HG02885 (cell line): Measurements from ENCODE around the gene CSNK2A1.
"Not testable (repeated sequence)": the region's sequence is repeated elsewhere in the genome, so short reads cannot be mapped to it uniquely, and the experiment has no call there.

Source experiments
- ATAC-seq: cut with Tn5 transposase; IDR thresholded peaks from one replicate; pipeline ENCODE4 v1.9.1; 2021; ENCODE audit warnings: mild to moderate bottlenecking; ENCODE audit not compliant: unreplicated experiment, poor library complexity

Gene CSNK2A1

DNA sequence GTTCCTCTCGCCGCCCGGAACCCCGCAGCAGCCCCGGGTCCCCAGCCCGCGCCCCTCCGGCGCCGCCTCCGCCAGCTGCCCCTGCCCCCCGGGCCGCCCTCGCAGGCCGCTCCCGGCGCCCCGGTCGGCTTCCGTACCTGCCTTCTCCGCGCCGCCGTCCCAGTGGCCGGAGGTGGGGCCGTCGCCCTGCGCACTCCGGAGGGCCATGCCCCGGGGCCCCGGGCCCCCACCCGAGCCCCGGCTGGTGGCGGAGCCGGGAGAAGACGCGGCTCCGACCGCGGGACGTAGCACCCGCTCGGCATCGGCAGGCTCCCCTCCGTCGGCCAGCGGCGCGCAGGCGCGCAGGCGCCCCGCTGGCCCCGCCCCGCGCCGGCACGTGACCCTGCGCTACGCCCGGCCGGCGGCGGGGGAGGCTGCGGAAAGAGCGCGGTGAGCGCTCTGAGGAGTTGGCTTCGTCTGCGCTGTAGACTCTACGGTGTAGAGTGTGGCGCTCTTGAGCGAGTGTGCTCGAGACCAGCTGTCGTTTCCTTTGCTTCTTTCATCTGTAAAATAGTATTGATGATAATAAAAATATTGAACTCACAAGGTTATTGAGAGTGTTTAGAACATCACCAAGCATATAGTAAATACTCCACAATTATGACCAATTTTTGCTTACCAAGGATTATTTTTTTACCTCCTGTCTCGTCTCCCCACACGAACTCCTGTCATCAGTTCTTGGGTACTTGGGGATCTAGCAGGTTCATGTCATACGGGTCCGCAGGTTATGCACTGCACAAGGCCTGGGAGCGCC lies 81.2 kb downstream of the CSNK2A1 start, which contains the start of gene TBC1D20:
Gene TBC1D20, minus strand, starts transcription at position 335 of the 793 bp plus-strand sequence. Its CDS starts 128 bp downstream, at position 207.
- peak; percentile 93 for ATAC-seq

DNA sequence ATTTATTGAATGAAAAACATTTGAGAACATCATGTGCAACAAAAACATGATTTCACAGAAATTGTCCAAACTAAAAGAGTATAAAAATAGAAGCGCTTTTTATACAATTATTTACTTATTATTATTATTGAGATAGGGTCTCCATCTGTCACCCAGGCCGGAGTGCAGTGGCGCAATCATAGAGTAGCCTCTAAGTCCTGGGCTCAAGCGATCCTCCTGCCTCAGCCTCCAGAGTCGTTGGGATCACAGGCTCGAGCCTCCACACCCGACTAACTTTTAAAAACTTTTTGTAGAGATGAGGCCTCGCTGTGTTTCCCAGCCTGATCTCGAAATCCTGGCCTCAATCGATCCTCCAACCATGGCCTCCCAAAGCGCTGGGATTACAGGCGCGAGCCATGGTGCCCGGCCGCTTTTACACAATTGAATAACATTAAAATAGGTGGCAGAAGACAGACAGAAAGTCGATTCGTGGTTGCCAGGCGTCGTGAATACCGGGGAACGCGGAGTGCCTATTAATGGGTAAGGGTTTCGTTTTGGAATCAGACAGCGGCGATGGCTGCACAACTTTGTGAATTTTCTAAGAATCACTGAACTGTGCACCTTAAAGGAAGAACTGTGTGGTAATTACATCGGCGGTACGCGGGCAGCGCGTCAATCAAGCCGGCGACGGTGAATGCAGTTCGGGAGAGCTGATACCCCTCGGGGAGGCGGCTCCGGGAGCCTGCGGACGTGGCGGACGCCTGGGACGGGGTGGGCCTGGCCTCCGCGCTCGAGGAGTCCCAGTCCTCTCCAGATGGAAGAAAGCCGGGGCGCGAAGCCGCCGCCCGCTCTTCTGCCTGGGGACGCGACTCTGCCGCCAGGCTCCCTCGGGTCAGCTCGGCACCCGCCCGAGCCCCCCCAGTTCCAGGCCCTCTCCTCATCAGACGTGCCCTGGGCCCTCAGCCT lies 82.1 kb downstream of the CSNK2A1 start:
- ATAC-seq = peak; percentile 36

DNA sequence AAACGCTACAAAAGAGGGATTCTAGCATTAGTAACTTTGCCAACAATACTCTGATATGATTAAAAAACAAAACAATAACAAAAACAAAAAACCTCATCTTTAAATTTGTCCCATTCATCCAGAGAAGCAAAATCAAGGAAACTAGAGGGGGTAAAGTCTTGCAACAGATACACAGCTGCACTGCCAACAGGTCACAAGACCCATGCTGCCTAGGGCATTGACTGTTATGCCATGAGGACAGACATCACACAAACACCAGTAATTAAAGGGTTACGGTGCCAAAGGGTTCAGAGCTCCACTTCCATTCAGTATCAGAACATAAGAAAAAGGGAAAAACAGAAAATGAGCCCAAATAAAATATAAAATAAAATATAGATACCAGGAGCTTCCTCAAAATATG lies 82.9 kb downstream of the CSNK2A1 start:
- no peak for ATAC-seq

DNA sequence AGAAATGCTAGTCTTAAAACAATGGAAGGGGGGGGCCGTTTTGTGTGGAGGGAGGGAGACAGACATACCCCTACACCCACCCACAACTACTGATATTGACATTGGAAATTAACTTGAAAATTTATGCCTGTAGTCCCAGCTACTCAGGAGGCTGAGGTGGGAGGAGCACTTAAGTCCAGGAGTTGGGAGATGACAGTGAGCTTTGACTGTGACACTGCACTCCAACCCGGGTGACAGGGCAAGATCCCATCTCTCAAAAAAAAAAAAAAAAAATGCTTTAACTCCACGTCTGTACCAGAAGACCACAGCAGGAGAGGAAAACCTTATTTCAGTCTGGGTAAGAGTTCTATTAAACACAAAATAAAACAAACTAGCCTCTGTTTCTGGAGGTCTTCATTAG lies 83.4 kb downstream of the CSNK2A1 start:
- ATAC-seq = no peak

DNA sequence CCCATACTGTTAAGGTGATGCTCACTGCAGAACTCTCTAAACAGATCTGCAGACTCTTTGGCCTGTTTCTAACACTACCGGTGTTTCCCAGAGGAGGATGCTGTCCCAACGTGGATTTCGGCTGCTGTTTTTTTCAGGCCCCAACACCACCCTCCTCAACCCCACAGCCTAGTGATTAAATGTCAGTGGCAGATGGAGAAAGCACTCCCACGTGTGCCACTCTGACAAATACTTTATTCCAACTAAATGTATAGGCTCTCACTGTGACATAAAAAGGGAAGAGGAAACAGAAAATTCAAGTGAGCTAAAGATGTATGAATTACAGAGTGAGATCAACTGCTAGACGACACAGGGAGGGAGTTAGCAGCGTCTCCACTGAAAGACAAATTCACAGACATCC lies 84.8 kb downstream of the CSNK2A1 start:
- no peak for ATAC-seq

DNA sequence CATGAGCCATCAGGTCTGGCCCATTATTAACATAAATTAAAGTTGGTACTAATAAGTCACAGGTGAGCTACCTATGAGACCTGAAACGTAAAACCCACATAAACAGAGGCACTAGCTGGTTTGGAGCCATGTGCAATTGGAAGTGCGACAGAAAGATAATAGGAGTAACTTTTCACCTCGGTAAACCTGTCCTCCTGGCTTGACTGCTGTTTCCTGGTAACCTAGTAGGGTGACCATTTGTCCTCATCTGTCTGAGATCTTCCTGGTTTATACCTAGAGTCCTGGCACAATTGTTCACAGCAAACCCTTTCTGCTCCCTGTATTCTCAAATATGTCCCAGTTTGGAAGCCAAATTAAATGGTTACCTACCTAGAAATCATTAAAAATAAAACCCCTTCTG lies 88.6 kb downstream of the CSNK2A1 start:
- no peak for ATAC-seq

DNA sequence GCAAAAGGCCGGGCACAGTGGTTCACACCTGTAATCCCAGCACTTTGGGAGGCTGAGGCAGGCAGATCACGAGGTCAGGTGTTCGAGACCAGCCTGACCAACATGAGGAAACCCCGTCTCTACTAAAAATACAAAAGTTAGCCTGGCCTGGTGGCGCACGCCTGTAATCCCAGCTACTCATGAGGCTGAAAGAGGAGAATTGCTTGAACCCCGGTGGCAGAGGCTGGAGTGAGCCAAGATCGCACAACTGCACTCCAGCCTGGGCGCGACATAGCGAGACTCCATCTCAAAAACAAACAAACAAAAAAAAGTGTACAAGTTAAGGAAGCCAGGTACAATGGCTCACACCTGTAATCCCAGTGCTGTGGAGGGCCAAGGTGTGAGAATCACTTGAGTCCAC lies 91.6 kb downstream of the CSNK2A1 start:
- not testable (repeated sequence) for ATAC-seq

DNA sequence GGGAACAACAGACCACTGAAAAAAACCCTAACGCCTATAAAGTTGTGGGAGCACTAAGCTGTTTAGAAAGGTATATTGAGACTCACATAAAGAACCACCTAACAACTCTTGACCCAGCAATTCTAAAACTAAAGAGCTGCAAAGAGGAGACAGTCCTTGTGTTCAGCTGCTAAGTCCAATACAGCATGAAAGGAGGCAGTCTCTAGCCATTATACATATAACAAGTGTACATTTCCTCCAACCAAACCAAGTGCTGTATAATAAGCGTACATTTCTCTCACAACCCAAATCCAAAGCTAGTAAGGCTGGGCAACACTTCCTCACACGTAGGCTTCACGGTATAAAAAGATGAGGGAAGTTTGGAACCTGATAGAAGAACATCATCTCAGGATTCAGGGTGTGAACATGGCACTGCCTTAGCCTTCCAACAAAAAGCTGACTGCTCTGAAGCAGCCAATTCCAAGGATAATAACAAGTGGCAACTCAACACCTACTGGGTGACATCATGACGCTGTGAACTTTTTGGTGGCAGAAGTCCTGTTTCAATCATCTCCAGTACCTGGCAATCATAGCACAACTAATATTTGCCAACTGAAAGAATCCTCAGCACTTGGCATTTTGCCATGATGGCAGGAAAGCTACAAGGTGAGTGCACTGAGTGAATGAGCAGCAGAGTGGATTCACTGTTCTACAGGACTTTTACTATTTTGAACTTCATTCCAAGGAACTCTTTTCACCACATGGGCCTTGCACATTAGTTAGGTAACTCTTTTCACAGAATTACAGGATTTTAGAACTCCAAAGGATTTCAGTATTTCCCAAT lies 97.9 kb downstream of the CSNK2A1 start:
- no peak for ATAC-seq

DNA sequence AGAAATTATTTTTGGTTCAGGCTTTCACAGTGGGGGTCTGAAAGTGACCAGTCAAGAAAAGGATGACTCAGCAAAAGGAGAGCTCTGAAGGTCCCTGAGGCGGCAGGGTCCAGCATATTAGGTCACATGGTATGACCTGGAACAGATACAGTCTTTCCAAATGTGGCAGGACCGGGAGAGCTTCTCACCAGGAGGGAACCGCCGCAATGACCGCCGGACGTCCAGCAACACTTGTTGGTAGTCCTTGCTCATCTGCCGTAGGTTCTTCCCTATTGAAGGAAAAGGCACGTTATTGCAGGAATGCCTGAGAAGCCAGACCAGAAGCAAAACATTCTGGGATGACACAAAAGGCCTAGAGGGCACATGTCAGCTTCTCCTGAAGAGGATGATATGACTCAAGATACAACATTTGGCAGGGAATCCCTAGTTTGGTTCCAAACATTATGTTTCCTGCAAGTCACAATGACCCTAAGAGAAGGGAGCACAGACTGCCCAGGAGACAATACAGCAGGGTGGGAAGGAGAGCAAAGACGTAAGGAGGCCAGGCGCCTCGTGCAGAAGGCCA lies 98.6 kb downstream of the CSNK2A1 start:
- no peak for ATAC-seq

DNA sequence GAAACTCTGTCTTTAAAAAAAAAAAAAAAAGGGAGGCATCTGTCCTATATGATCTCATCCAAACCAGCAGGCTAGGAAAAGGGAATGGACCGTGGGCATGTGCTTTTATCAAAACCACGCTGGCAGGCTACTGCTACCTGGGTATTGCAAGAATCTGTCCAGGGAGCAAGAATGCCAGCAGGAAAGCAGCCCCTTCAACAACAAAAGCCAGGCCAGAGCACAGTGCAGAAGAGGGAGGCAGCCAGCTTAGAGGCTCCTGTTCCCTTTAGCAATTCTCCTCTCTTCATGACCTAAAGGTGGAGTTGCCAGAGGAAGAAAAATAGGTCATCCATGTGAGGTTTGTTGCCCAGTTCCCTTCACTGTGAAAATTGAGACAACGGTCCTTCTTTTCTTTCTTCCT lies 99.5 kb downstream of the CSNK2A1 start:
- no peak for ATAC-seq

DNA sequence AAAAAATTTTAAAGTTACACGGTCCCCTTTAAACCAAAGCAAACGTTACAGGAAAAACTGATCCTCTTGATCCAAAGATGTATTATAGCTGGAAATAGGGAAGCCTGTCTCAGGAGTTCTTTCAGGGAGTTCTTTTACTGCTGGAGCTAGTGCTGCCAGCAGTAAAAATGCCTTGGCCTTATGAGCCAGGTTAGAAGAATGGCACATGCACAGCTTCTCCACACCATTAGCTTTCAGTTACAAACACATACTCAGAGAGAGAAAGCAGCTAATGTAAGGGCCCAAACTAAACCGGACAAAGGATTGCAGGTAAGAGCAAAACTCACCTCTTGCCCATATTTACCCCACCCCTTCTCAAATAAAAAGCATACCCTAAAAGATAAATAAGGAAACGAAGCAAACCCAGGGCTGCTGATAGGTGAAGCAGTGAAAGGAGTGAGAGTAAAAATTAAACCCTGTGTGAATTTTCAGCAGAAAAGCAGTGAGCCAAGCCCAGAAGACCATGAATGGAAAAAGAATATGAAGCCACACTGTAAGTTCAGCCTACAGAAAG lies 100.3 kb downstream of the CSNK2A1 start:
- no peak for ATAC-seq

DNA sequence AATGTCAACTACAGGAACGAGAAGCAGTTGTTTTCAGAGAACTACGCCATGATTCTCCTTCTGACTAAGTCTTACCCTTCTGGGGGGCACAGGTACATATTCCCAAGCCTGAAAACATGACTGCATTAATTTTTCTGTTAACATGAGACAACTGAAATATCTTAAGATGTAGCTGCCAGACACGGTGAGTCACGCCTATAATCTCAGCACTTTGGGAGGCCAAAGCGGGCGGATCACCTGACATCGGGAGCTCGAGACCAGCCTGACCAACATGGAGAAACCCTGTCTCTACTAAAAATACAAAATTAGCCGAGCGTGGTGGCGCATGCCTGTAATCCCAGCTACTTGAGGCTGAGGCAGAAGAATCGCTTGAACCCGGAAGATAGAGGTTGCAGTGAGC lies 103.0 kb downstream of the CSNK2A1 start:
- no peak for ATAC-seq

DNA sequence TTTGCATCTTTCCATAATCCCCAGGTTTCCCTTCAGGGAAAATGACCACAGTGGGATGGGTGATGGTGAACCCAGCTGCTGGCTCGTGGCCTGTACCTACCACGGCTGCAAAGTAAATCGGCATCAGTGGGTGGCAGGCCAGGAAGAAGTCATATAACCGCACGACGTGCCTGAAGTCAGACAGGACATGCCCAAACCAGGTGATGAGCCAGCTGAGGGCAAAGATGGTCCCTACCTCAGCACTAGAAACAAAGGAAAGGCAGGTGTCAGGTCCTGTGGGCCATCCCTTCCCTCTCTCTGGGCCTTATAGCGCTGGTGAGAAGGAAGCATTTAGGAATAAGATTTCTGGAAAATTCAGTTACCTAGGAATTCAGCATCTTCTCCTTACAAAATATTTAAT lies 103.4 kb downstream of the CSNK2A1 start:
- no peak for ATAC-seq

DNA sequence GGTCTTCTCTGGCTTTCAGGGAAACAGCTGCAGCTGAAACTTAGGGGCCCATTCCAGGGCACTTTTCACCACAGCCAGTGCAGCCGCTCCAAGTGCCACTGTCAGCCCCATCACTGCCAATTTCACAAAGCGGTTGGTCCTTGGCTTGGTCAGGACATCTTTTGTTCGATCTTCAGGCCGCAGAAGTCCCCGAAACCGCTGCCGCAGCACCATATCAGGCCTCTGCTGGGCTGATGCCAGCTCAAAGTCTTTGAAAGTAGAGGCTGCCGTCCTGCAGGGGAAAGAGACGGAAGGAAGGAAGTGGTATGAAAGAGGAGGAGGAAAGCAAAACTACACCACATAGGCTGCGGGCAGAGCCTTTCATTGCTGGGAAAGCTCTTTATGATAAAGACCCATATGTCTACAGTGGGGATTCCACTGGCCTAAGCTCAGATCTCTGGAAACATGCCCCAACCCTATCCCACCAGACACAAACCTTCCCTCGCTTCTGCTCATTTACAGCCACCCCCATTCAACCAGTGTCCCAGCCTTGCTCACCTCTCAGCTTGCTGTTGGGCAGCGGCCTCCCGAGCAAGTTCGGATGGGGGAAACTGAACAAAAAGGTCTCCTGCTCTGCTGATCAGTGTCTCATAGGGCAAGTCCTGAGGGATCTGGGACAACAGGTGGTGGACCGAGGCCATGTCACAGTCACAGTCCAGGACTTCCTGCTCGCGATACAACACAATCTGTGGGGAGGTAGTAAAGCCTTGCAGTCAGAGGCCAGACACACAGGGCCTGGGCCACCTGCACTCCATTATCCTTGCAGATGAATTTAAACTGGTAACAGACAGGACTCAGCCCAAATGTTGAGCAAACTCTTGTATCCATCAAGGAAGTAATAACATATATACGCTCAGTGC lies 104.8 kb downstream of the CSNK2A1 start:
- ATAC-seq = no peak

DNA sequence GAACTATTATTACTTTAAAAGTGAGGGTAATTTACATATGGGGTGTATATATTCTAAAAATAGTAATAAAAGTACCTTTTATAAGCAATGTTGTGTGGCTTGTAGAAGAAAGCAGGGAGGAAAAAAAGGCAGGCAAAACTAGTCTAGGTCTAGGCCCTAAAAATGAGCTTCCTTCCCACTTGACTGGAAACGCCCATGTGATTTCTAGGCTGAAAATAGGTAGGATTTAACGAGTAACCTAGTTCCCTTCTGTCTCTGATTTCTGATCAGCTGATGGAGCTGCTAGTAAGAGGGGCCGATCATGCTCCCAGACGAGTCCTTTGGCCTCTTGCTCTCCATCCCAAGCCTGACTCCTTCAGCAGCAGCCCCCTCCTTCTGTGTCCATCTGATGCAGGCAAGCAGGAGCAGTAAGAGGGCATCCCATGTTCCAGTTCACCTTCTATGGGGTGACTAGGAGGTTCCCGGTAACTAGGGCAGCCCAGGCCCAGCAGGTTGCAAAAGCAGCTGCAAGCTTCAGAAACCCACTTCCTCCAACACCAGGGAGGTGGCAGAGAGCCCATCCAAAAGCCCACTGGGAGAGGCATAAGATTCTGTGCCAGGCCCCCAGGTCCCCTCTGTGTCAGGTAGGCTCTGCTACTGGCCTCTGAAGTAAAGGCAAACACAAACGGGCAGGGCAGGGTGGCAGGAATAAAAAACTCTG lies 105.7 kb downstream of the CSNK2A1 start:
- ATAC-seq = no peak

DNA sequence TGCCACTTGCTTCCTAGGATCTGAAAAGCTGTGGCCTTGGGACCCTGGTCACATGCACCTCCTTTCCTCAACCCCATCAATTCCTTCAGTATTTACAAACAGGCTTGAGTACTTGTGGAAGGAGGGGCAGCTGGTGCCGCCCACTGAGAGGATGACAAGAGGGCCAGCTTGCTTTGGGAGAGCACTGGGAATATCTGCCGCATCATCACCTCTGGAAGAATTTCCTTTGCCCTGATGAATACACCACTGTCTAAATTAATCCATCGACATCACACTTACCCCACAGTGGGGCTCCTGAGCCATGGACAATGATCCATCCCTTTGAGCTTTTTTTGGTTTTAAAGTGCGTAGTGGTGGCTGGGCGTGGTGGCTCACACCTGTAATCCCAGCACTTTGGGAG lies 107.1 kb downstream of the CSNK2A1 start:
- no peak for ATAC-seq

DNA sequence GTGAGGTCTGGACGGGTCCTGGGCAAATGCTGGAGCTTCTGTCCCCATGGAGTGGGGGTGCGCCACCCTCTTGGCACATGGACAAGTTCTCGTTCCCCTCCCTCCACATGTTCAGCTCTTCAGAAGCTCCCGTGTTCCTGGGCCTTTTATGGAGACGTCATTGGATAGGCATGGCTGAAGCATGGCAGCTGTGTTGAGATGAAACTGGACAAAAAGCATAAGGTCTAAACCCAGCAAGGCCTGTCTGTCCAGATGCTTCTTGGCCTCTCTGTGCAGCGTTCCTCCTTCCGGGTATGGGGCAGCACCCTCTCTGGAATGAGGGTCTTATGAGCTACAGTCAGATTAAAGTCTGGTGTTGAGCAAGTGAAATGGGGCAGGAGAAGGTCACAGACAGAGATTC lies 108.0 kb downstream of the CSNK2A1 start:
- ATAC-seq = no peak
